ENCODE results near the gene FADS6.

DNA sequence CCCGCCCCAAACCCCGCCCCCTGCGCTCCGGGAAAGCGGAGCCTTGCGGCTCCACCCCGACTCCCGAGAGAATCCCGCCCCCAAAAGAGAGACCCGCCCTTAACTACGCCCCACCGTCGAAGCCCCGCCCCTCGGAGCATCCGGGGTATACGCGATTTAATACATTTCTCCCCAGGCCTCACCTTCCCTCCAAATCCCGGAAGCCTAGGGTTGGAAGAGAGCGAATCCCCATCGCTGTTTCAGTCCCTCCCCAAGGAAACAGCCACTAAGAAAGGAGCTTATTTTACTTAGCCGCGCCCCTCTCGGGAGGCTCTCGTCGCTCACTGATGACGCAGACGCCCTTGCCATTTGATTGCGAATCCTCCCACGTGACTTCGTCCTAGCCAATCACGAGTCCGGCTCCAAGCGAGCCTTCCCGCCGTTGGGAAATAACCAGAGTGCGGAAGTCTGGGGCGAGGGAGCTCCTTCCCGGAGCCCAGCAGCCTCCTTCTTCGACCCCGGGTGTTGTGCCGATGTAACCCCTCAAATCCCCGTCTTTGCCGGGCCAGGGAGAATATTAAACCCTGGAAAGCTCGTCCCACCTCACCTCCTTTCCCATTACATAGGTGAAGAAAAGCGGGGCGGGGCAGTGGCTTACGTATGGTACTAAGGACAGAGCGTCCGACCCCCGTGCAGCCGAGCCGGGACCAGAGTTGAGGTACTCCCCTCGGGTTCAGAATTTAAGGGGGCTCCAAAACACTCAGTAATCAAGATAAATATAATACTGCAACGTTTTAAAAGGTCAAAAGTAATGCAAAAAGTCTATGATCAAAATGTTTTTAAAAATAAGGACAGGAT is 20.2 kb downstream of the FADS6 start:
- TF ChIP-seq SUZ12 (IDR thresholded peaks at IDR 0.05; ENCODE audit: extremely low read depth, insufficient read depth, insufficient read length): no peak
- no peak for TF ChIP-seq ZNF274 (IDR thresholded peaks at IDR 0.05; ENCODE audit: low read depth, low read length)
